CD4-positive, alpha-beta memory T cell (primary cell): ENCODE results near the gene KRABD2.
"Not testable (repeated sequence)": the region's sequence is repeated elsewhere in the genome, so short reads cannot be mapped to it uniquely, and the experiment has no call there.

Source experiments
- CTCF ChIA-PET: fragments of 350-600 bp; sonication (Branson Sonifier 250); formaldehyde crosslinking; loops from one replicate; lab custom pipeline; 2021; ENCODE audit warnings: inconsistent platforms; ENCODE audit not compliant: partially characterized antibody; lab: Charles Lee
- POLR2A ChIA-PET: fragments of 350-600 bp; sonication (Branson Sonifier 250); formaldehyde crosslinking; loops from one replicate; lab custom pipeline; 2021; ENCODE audit not compliant: partially characterized antibody; lab: Charles Lee
- DNase-seq, 5 donors: peaks; one replicate each; pipeline versions ENCODE4 v3.0.0 to v3.0.0-alpha.2; 2020 to 2022; ENCODE audit warnings: mixed read lengths in 1 of 5
- H3K27ac ChIP-seq: one replicate; pipeline ENCODE4 v1.7.0; 2013; ENCODE audit warnings: low read depth, low read length
- H3K27me3 ChIP-seq: 2 replicates; pipeline ENCODE4 v1.7.0; 2013; ENCODE audit warnings: mild to moderate bottlenecking, low read length, moderate library complexity; ENCODE audit not compliant: insufficient read depth
- H3K36me3 ChIP-seq: 2 replicates; pipeline ENCODE4 v1.7.0; 2013; ENCODE audit warnings: mild to moderate bottlenecking, low read length, moderate library complexity; ENCODE audit not compliant: insufficient read depth
- H3K4me1 ChIP-seq: 2 replicates; pipeline ENCODE4 v1.7.0; 2013; ENCODE audit warnings: mild to moderate bottlenecking, low read length, moderate library complexity; ENCODE audit not compliant: insufficient read depth
- H3K4me3 ChIP-seq, 2 donors: one replicate each; pipeline ENCODE4 v1.7.0; 2013; ENCODE audit warnings: low read length in 2 of 2, mild to moderate bottlenecking in 1 of 2
- H3K9me3 ChIP-seq, 2 donors: one replicate each; pipeline ENCODE4 v1.7.0; 2013; ENCODE audit warnings: low read length in 2 of 2, control low read depth in 1 of 2; ENCODE audit not compliant: control insufficient read depth in 1 of 2
- H3K27ac Mint-ChIP-seq, 7 donors: one replicate each; pipeline ENCODE4 v1.8.0; 2020 to 2021; ENCODE audit warnings: mixed read lengths in 7 of 7, mild to moderate bottlenecking in 6 of 7, inconsistent platforms in 3 of 7, moderate library complexity in 3 of 7
- H3K27me3 Mint-ChIP-seq, 2 donors: one replicate each; pipeline ENCODE4 v1.8.0; 2020 to 2021; ENCODE audit warnings: mixed read lengths in 2 of 2
- H3K36me3 Mint-ChIP-seq, 2 donors: one replicate each; pipeline ENCODE4 v1.8.0; 2020 to 2021; ENCODE audit warnings: mixed read lengths in 2 of 2, inconsistent platforms in 1 of 2, mild to moderate bottlenecking in 1 of 2
- H3K4me1 Mint-ChIP-seq, 4 donors: one replicate each; pipeline ENCODE4 v1.8.0; 2020 to 2021; ENCODE audit warnings: mixed read lengths in 4 of 4, mild to moderate bottlenecking in 1 of 4
- H3K4me3 Mint-ChIP-seq, 8 donors: one replicate each; pipeline ENCODE4 v1.8.0; 2020 to 2021; ENCODE audit warnings: mixed read lengths in 8 of 8, mild to moderate bottlenecking in 7 of 8, moderate library complexity in 6 of 8, inconsistent platforms in 3 of 8
- H3K9me3 Mint-ChIP-seq, 8 donors: one replicate each; pipeline ENCODE4 v1.8.0; 2020 to 2021; ENCODE audit warnings: mixed read lengths in 8 of 8, mild to moderate bottlenecking in 5 of 8, inconsistent platforms in 3 of 8, moderate library complexity in 1 of 8
- intact Hi-C: fragments of 100-400 bp; cut with micrococcal nuclease; formaldehyde crosslinking; loops from one replicate; pipeline ENCODE4 v1.15.1; 2023

KRABD2 gene

DNA sequence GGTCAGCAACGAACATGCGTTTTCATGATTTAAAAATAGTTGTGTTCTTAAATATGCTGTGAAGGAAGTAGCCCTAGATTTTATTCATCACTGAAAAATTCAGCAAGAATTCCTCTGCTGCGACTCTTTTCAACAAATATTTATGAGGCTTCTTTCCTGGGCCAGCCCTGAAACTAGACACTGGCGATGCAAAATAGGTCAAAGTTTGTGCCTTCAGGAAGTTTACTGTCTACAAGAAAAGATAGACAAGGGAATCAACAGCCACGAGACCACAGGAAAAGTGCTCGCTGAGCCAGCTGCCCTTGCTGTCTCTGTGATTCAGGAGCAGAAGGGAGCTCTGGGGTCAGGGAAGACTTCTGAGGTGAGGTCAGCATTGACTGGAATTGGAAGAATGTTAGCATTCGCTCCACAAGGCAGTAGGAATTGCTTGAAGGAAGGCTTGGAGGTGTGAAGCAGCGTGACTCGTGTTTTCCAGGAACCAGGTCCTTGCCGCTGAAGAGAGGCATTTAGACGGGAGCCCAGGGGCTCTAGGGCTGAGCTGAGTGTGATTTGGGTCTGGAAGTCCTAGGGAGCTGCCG lies 8.4 kb upstream of the KRABD2 start:
- Histone ChIP-seq H3K36me3 (peaks cover 22% of the 10 kb centered on the region), H3K27me3 (no peaks in the 10 kb centered on the region), H3K9me3 (no peaks in the 10 kb centered on the region), H3K4me1 (peaks cover 40% of the 10 kb centered on the region), H3K27ac (no peak overlapping the region), H3K4me3 (no peak overlapping the region)
- ChIA-PET POLR2A (no interaction called here), CTCF (interaction anchor here (2.0 kb wide), 1 partner anchor 361 kb away, joined by 8 read pairs; no protein-coding TSS in a partner anchor)
- Mint-ChIP-seq H3K9me3 (peaks cover 0 to 7% (median 0%) of the 10 kb centered on the region in 8 donors), H3K27me3 (no peaks in the 10 kb centered on the region), H3K36me3 (peaks cover 23 to 33% of the 10 kb centered on the region in 2 donors), H3K27ac (peak overlapping the region in 6 of 7 donors; percentile 29 to 97 (median 78)), H3K4me3 (peak overlapping the region; percentile 89 to 98 (median 96)), H3K4me1 (peaks cover 28 to 68% (median 41%) of the 10 kb centered on the region in 4 donors)
- no peak for DNase-seq
- intact Hi-C loops, result loop anchor here (5.0 kb wide), 1 partner anchor 163 kb away; no protein-coding TSS in a partner anchor

DNA sequence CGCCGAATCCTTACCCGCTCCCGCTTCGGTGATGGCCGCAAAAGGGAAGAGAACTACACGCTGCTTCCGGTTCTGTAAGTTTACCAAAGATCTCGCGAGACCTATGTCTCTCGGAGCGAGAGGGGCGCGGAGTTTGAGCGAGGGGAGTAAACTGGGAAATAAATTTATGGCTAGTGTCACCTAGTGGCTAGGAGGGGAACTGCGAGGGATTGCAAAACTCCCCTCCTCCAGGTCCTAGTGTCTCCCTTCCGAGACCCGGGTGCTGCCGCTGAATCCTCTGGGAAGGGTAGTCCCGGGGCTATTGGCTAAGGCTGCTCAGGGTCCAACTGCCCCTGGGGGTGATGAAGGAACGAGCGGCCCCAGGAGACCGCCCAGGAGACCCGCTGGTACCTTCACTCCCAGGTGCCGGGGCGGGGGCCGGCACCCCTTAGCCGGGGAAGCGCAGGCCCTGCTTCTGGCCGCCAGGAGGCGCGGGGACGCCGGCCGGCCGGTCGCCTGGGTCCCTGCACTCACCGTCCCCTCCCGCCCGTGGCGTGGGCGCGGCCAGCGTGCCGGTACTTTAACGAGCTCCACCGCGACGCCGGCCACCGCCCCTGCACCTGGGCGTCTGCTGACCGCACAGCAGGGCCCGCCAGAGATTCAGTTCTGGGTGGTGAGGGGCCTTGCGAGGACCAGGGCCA lies 6.8 kb upstream of the KRABD2 start, which contains the start of gene RPL26:
TSS of gene RPL26 (minus strand) at position 51 of the 680 bp plus-strand sequence. CDS start 883 bp downstream, outside the sequence.
- Mint-ChIP-seq H3K4me3 (peak within 1 kb of the TSS; percentile 95 to 99 (median 97)), H3K9me3 (peaks cover 0 to 7% (median 0%) of the 10 kb centered on the region in 8 donors), H3K4me1 (peaks cover 36 to 82% (median 54%) of the 10 kb centered on the region in 4 donors), H3K36me3 (peaks cover 38 to 49% of the 10 kb centered on the region in 2 donors), H3K27ac (peak within 1 kb of the TSS; percentile 94 to 97 (median 96)), H3K27me3 (no peaks in the 10 kb centered on the region)
- peaks cover 37% of the 10 kb centered on the region for H3K36me3 ChIP-seq
- H3K9me3 ChIP-seq, result no peaks in the 10 kb centered on the region
- H3K4me1 ChIP-seq, result peaks cover 49% of the 10 kb centered on the region
- H3K27me3 ChIP-seq, result no peaks in the 10 kb centered on the region
- DNase-seq, result peak; percentile 96 to 98 (median 97)
- CTCF ChIA-PET, result interaction anchor here (0.5 to 3.0 kb wide), 13 partner anchors 9 to 403 kb away, joined by 3 to 21 read pairs (median 5); partner anchors contain the start of genes NDEL1 and SLC25A35
- intact Hi-C loops, result loop anchor here (1.0 to 5.0 kb wide), 7 partner anchors 52 to 615 kb away; partner anchors contain the start of genes ALOXE3, CNTROB and NDEL1
- peak within 1 kb of the TSS; percentile 77 for H3K27ac ChIP-seq
- peak within 1 kb of the TSS; percentile 74 to 95 for H3K4me3 ChIP-seq
- POLR2A ChIA-PET, result interaction anchor here (0.7 to 1.6 kb wide), 11 partner anchors 10 to 363 kb away, joined by 3 to 11 read pairs (median 4); partner anchors contain the start of genes CTC1, MYH10, NDEL1 and RNF222

DNA sequence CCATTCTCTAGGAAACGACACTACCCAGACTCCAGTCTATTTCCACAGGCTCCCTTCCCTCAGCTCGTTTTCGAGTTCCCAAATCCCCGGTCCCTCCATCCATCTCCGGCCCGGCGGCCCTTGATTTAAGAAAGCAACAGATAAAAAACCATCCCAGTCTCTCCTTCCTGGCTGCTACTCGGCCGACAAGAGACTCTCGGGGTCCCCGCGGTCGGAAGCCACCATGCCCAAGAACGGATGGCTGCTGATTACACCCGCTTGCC lies 6.3 kb upstream of the KRABD2 start:
- ChIA-PET POLR2A (interaction anchor here (1.1 to 1.6 kb wide), 8 partner anchors 12 to 517 kb away, joined by 3 to 7 read pairs (median 4); partner anchors contain the start of genes CTC1, NDEL1, RANGRF and RNF222), CTCF (interaction anchor here (3.0 kb wide), 1 partner anchor 363 kb away, joined by 21 read pairs; no protein-coding TSS in a partner anchor)
- H3K27ac ChIP-seq, result peak overlapping the region; percentile 77
- H3K27me3 ChIP-seq, result no peaks in the 10 kb centered on the region
- H3K4me1 ChIP-seq, result peaks cover 49% of the 10 kb centered on the region
- DNase-seq, result no peak
- H3K9me3 ChIP-seq, result no peaks in the 10 kb centered on the region
- H3K4me1 Mint-ChIP-seq, result peaks cover 35 to 81% (median 55%) of the 10 kb centered on the region in 4 donors
- peaks cover 41% of the 10 kb centered on the region for H3K36me3 ChIP-seq
- peak overlapping the region; percentile 94 to 97 (median 96) for H3K27ac Mint-ChIP-seq
- H3K36me3 Mint-ChIP-seq, result peaks cover 43 to 53% of the 10 kb centered on the region in 2 donors
- no peaks in the 10 kb centered on the region for H3K27me3 Mint-ChIP-seq
- peak overlapping the region; percentile 95 to 99 (median 97) for H3K4me3 Mint-ChIP-seq
- peaks cover 0 to 7% (median 0%) of the 10 kb centered on the region in 8 donors for H3K9me3 Mint-ChIP-seq
- H3K4me3 ChIP-seq, result peak overlapping the region; percentile 74 to 95
- intact Hi-C loops, result loop anchor here (1.0 to 5.0 kb wide), 7 partner anchors 52 to 615 kb away; partner anchors contain the start of genes ALOXE3, CNTROB and NDEL1

DNA sequence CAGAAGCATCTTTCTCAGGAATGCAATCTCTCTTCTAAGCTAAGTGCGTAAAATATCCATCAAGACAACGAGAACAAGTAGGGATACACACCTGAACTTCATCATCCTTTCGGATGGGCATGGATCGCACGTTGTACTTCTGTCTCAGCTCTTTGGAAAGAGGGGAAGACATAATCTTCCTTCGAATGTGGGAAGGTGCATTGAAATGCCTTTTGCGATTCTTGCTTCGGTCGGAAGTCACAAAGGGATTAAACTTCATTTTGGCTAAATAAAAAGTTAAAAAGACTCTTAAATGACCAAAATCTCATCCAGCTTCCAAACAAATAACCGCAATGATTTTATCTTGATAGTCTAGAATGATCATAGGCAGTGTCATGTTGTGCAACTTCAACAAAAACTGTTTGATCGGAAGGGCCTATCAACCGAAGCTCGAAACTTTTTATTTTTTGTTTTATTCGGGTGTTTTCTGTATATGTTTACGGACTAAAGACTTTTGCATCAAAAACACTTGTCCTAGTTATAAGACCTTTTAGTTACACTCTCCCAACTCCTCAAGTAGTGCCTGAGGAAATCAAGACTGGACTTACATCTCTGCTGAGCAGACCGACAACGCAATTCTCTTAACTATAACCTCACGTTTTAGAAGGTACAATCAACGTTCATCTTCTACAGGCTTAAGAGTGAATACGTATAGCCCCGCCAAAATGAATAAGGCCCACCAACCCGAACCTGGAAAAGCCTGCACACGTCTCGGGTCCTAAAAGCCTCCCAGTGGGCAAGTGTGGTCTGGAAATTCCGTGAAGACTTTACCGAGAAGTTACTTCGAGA lies 5.8 kb upstream of the KRABD2 start:
- Mint-ChIP-seq H3K27me3 (no peaks in the 10 kb centered on the region), H3K36me3 (peaks cover 48 to 58% of the 10 kb centered on the region in 2 donors), H3K27ac (peak overlapping the region; percentile 94 to 97 (median 96)), H3K4me3 (peak overlapping the region; percentile 95 to 99 (median 97)), H3K4me1 (peaks cover 33 to 81% (median 56%) of the 10 kb centered on the region in 4 donors), H3K9me3 (peaks cover 0 to 7% (median 0%) of the 10 kb centered on the region in 8 donors)
- H3K27me3 ChIP-seq, result no peaks in the 10 kb centered on the region
- DNase-seq, result peak in 1 of 5 donors; percentile 22
- peaks cover 47% of the 10 kb centered on the region for H3K36me3 ChIP-seq
- ChIA-PET CTCF (interaction anchor here (3.0 kb wide), 1 partner anchor 364 kb away, joined by 21 read pairs; no protein-coding TSS in a partner anchor), POLR2A (interaction anchor here (0.6 to 1.6 kb wide), 11 partner anchors 12 to 586 kb away, joined by 3 to 7 read pairs (median 3); partner anchors contain the start of genes CTC1, NDEL1, RANGRF and RNF222)
- peaks cover 49% of the 10 kb centered on the region for H3K4me1 ChIP-seq
- peak overlapping the region; percentile 74 to 95 for H3K4me3 ChIP-seq
- H3K9me3 ChIP-seq, result no peaks in the 10 kb centered on the region
- intact Hi-C loops, result loop anchor here (2.0 to 5.0 kb wide), 4 partner anchors 160 to 449 kb away; partner anchors contain the start of genes ALOXE3 and CNTROB
- H3K27ac ChIP-seq, result peak overlapping the region; percentile 77

DNA sequence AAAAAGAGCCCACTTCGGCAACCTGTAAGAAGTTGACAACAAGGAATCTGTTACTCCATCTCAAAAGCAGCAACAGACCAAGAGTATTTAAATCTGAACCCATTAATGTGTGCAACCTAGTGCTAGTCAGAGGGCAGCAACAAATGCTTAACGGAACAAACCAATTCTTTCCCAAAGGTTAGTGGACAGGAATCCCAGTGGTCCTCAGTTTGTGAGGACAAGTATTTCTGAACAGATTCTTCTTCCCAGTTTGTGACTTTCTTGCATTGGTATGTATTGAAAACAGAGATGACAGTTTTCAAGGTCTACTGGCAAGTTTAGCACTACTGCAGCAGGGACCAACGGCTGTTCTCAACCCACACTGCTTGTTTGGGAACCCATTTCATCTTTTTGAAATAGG lies 3.5 kb upstream of the KRABD2 start:
- no peaks in the 10 kb centered on the region for H3K9me3 ChIP-seq
- POLR2A ChIA-PET, result no interaction called here
- peaks cover 49 to 73% of the 10 kb centered on the region in 2 donors for H3K36me3 Mint-ChIP-seq
- peaks cover 63% of the 10 kb centered on the region for H3K4me1 ChIP-seq
- no peak for DNase-seq
- peaks cover 50% of the 10 kb centered on the region for H3K36me3 ChIP-seq
- H3K27me3 ChIP-seq, result no peaks in the 10 kb centered on the region
- no peak overlapping the region for H3K4me3 ChIP-seq
- H3K4me3 Mint-ChIP-seq, result peak overlapping the region in 3 of 8 donors; percentile 3 to 40 (median 10)
- peak overlapping the region; percentile 77 for H3K27ac ChIP-seq
- peaks cover 0 to 7% (median 0%) of the 10 kb centered on the region in 8 donors for H3K9me3 Mint-ChIP-seq
- intact Hi-C loops, result loop anchor here (5.0 kb wide), 1 partner anchor 158 kb away; no protein-coding TSS in a partner anchor
- H3K27me3 Mint-ChIP-seq, result no peaks in the 10 kb centered on the region
- CTCF ChIA-PET, result interaction anchor here (0.9 kb wide), 1 partner anchor 365 kb away, joined by 3 read pairs; no protein-coding TSS in a partner anchor
- H3K4me1 Mint-ChIP-seq, result peaks cover 38 to 94% (median 65%) of the 10 kb centered on the region in 4 donors
- H3K27ac Mint-ChIP-seq, result peak overlapping the region; percentile 18 to 96 (median 48)

DNA sequence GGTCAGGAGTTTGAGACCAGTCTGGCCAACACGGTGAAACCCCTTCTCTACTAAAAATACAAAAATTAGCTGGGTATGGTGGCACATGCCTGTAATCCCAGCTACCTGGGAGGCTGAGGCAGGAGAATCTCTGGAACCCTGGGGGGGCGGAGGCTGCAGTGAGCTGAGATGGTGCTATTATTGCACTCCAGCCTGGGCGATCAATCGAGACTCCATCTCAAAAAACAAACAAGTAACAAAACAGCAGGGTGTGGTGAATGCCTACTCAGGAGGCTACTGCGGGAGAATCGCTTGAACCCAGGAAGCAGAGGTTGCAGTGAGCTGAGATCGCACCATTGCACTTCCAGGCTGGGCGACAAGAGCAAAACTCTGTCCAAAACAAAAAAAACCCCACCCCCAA lies 1.6 kb upstream of the KRABD2 start:
- not testable (repeated sequence) for H3K27me3 Mint-ChIP-seq, H3K4me3 ChIP-seq, H3K27ac ChIP-seq, DNase-seq, H3K9me3 ChIP-seq, H3K27me3 ChIP-seq, H3K9me3 Mint-ChIP-seq
- Histone ChIP-seq H3K4me1 (peaks cover 52% of the 10 kb centered on the region), H3K36me3 (peaks cover 50% of the 10 kb centered on the region)
- intact Hi-C loops, result loop anchor here (5.0 kb wide), 1 partner anchor 241 kb away; no protein-coding TSS in a partner anchor
- Mint-ChIP-seq H3K4me1 (peaks cover 33 to 83% (median 56%) of the 10 kb centered on the region in 4 donors), H3K36me3 (peaks cover 49 to 69% of the 10 kb centered on the region in 2 donors), H3K4me3 (peak overlapping the region in 2 of 8 donors; percentile 68 to 89), H3K27ac (peak overlapping the region in 3 of 7 donors; percentile 60 to 91 (median 73))
- POLR2A ChIA-PET, result interaction anchor here (0.5 kb wide), 1 partner anchor 174 kb away, joined by 4 read pairs; no protein-coding TSS in a partner anchor
- CTCF ChIA-PET, result interaction anchor here (1.6 to 2.1 kb wide), 2 partner anchors 18 to 268 kb away, joined by 3 to 5 read pairs; no protein-coding TSS in a partner anchor
